ENCODE data around the gene DOP1B.

DNA sequence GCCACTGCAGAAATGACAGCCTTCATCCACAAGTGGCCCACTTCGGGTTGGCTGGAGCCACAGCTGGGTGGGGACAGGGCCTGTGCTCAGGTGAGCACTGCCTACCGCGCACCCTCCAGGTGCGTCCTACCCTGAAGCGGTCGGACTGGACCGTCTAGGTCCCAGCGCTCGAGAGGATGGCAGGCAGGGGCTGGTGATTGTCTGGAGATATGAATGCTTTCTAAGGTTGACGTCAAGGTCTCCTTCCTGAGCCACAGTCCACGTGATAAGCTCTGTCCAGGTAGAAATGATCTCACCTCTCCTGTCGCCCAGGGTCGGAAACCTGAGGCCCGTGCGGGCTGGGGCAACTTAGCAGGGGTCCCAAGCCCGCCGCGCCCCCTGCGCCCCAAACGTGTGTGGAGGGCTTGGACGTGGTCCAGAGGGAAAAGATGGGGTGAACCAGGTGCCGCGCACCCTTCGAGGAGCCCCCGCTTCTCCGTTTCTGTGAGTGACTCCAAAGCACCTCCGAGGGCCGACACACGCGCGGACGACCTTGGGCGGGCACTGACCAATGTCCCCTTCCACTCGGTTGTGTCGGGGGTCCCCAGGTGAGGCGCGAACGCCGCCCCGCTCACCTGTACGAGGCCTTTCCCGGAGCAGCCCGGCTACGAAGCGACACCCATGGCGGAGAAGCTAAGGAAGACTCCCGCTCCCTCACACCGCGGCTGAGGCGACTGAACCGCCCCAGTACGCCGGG lies 853 bp upstream of the DOP1B start:
- TF ChIP-seq CTCF (conservative IDR thresholded peaks at IDR 0.05 in 1 of 2, IDR thresholded peaks at IDR 0.05 in 1 of 2; ENCODE audit: extremely low read depth in 1 of 2, insufficient read depth in 1 of 2, low read depth in 1 of 2, low read length in 2 of 2) (no peak), EZH2 (IDR thresholded peaks at IDR 0.05; ENCODE audit: borderline replicate concordance, low read length) (no peak)

All from mammary epithelial cell (primary cell).